Effector memory CD8-positive, alpha-beta T cell (primary cell): ENCODE results near the gene KCNMA1.

Experiments
- ATAC-seq: fragments of 150-1000 bp; cut with Tn5 transposase; replicated peaks from 2 replicates; pipeline ENCODE4 v1.10.0; 2021; ENCODE audit warnings: mild to moderate bottlenecking, moderate library complexity
- DNase-seq, 3 experiments: peaks; one replicate each; pipeline ENCODE4 v3.0.0; 2021
- H3K27ac Mint-ChIP-seq, 2 donors: one replicate each; pipeline ENCODE4 v1.8.0; 2022; ENCODE audit warnings: mild to moderate bottlenecking in 2 of 2, mixed read lengths in 2 of 2, moderate library complexity in 2 of 2
- H3K27me3 Mint-ChIP-seq, 2 donors: one replicate each; pipeline ENCODE4 v1.8.0; 2022; ENCODE audit warnings: mixed read lengths in 2 of 2
- H3K36me3 Mint-ChIP-seq: one replicate; pipeline ENCODE4 v1.8.0; 2022; ENCODE audit warnings: mild to moderate bottlenecking, moderate library complexity, mixed read lengths; ENCODE audit not compliant: insufficient read depth
- H3K4me1 Mint-ChIP-seq, 2 donors: one replicate each; pipeline ENCODE4 v1.8.0; 2022; ENCODE audit warnings: low read depth in 2 of 2, mixed read lengths in 2 of 2
- H3K4me3 Mint-ChIP-seq, 2 donors: one replicate each; pipeline ENCODE4 v1.8.0; 2022; ENCODE audit warnings: mild to moderate bottlenecking in 2 of 2, mixed read lengths in 2 of 2, moderate library complexity in 2 of 2
- H3K9me3 Mint-ChIP-seq, 2 donors: one replicate each; pipeline ENCODE4 v1.8.0; 2022; ENCODE audit warnings: mixed read lengths in 2 of 2

The KCNMA1 gene

DNA sequence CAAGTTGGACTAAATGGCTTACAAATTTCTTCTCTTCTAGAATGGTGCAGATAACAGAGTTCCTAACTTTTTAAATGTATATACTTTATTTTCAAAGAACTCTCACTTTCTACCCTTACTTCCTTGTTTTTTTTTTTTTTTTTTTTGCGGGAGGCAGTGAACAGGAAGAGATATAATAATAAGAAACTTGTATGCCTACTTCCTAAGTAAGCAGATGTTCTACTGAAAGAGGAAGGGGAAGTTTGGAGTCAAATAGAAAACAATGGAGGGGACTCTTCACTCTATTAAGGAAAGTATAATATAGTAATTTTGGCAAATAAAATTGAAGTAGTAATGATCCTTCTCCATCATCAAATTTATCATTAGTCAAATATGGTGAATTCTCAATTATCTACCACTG is 754.0 kb downstream of the KCNMA1 start:
- H3K27me3 Mint-ChIP-seq = no peaks in the 10 kb centered on the region
- no peak overlapping the region for H3K4me3 Mint-ChIP-seq
- H3K4me1 Mint-ChIP-seq = peaks cover 0 to 7% of the 10 kb centered on the region in 2 donors
- no peak overlapping the region for H3K27ac Mint-ChIP-seq
- DNase-seq = no peak
- no peaks in the 10 kb centered on the region for H3K36me3 Mint-ChIP-seq
- H3K9me3 Mint-ChIP-seq = peaks cover 5 to 14% of the 10 kb centered on the region in 2 donors
- ATAC-seq = no peak

DNA sequence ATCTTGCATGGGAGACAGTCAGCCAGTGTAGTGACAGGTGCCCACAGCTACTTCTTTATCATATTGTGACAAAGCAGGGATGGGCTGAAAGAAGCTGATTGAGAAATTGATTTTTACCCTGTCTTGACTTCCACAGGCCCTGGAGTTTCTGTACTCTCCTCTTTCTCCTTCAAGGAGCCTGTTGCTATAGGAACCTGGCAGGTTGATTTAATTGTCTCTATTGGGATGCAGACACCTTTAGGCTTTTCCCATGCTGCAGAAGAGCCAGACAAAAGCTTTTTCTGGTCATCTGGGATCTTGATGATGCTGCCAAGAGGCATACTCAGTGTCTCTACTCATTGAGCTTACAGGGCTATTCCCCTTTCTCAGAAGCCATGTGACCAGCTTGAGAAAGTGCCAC is 754.8 kb downstream of the KCNMA1 start:
- Mint-ChIP-seq H3K27ac (peak overlapping the region in 1 of 2 donors; percentile 16), H3K9me3 (peaks cover 5 to 14% of the 10 kb centered on the region in 2 donors), H3K4me3 (peak overlapping the region in 1 of 2 donors; percentile 17), H3K4me1 (peaks cover 0 to 7% of the 10 kb centered on the region in 2 donors), H3K27me3 (no peaks in the 10 kb centered on the region), H3K36me3 (no peaks in the 10 kb centered on the region)
- DNase-seq (no peak), ATAC-seq (no peak)

DNA sequence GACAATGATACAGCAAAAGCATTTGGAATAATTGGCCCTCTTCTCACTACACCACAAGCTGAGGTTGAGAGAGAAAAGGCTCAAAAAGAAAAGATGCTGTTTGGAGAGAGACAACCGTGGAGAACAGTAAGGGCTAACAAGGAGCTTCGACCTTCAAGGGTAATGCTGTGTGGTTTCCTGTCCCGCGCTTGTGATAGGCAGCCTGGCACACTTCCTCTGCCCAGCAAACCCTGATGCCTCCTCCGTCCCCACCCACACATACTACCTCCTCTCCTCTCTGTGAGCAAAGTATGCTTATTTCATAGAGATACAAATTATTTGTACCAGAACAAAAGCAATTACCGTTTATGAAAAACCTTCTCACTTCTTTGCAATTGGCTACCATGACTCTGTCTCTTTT is 755.4 kb downstream of the KCNMA1 start:
- Mint-ChIP-seq H3K4me1 (peaks cover 0 to 7% of the 10 kb centered on the region in 2 donors), H3K27ac (peak overlapping the region in 1 of 2 donors; percentile 16), H3K27me3 (no peaks in the 10 kb centered on the region), H3K9me3 (peaks cover 5 to 14% of the 10 kb centered on the region in 2 donors), H3K4me3 (peak overlapping the region in 1 of 2 donors; percentile 17), H3K36me3 (no peaks in the 10 kb centered on the region)
- no peak for DNase-seq
- ATAC-seq = peak; percentile 58

DNA sequence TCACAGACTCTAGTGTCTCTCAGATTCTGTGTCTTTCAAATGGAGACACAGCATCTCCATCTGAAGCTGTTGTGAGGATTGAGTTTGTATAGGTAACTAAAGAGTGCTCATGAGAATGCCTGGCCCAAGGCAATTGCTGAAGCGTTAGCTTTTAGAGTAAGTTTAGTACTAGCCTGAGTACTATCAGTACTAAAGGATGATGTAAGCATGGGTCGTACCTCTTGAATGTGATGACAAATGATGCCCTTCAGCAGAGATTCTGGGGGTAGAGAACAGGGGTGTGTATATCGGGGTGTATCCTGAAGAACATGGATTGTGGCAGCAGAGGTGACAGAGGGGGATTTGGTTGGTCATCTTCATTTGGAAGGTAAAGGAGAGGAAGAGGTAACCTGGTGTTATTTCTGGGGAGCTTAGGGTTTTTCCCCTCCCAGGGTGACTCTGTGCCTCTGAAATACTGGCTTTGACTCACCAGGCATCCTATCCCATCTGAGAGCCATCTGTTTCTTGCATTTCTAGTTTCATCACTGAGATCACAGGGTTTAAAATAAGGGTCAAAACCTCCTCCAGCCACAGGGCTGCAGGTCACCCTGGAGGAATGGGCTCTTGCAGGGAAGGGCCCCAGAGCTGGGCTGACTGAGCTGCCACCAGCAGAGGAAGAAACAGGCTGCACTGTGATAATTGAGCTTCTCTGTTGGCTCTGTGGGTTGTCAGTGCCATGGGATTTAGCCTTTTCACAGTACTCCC is 756.0 kb downstream of the KCNMA1 start:
- Mint-ChIP-seq H3K27me3 (no peaks in the 10 kb centered on the region), H3K4me3 (no peak overlapping the region), H3K9me3 (peaks cover 5 to 14% of the 10 kb centered on the region in 2 donors), H3K36me3 (no peaks in the 10 kb centered on the region), H3K27ac (no peak overlapping the region), H3K4me1 (peaks cover 0 to 7% of the 10 kb centered on the region in 2 donors)
- no peak for DNase-seq
- no peak for ATAC-seq

DNA sequence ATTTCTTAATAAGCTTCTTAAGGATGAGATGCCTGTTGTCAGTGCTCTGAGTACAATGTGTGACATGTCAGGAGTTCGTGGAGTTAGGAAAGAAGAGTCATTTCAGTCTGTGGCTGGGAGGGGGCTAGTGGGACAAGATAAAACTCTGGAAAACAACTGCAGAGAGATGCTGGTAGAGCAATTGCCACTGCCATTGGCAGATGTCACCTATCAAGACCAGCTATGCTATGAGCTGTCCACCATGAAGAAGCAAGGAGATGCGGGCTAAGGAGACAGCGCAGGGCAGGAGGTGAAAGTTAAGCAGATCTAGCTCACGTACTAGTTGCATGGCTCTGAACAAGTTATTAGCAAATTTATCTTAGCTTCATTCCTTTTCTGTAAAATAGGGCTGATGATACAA is 756.7 kb downstream of the KCNMA1 start:
- no peak for ATAC-seq
- Mint-ChIP-seq H3K4me1 (peaks cover 0 to 7% of the 10 kb centered on the region in 2 donors), H3K27me3 (no peaks in the 10 kb centered on the region)

DNA sequence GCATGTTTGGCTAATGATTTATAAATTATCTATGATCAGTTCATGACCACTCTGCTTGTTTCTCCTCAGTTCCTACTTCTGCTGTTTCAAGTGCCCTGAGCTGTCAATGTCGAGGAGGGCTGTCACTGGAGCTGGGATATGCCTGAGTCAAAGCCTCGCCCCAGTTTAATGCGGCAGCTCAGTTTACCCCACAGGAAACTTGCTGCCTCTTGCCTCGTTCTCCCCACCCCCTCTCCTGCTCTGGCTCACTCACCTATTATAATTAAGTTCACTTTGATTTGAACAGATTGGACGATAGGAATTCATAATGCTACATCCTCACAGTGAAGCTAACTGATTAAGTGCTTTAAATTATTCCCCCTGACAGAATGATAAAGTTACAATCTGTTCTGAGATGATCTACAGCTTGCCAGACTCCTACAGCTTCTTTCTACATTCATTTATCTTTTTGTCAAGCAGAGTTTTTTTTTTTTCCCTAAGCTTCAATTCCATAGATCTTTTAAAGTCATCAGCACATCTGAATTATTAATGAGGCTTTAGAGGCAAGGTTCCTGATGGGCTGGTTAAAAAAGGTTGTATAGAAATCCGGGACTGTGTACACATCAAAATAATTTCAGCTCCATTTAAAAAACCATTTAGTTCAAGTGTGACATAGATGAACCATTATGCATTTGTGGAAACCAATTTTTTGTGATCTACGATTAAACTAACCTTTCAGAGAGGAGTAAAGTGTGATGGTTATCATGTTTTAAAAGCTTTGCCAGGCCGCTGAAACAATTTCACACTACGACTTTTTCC is 758.3 kb downstream of the KCNMA1 start:
- Mint-ChIP-seq H3K4me1 (peaks cover 0 to 7% of the 10 kb centered on the region in 2 donors), H3K9me3 (peaks cover 3 to 12% of the 10 kb centered on the region in 2 donors), H3K27ac (no peak overlapping the region), H3K27me3 (no peaks in the 10 kb centered on the region), H3K4me3 (no peak overlapping the region), H3K36me3 (no peaks in the 10 kb centered on the region)
- no peak for ATAC-seq
- DNase-seq = no peak

More for the DNA sequence above, 756.7 kb downstream of the KCNMA1 start:
- Mint-ChIP-seq H3K27ac (no peak overlapping the region), H3K9me3 (peaks cover 5 to 14% of the 10 kb centered on the region in 2 donors), H3K4me3 (no peak overlapping the region), H3K36me3 (no peaks in the 10 kb centered on the region)
- DNase-seq = no peak

DNA sequence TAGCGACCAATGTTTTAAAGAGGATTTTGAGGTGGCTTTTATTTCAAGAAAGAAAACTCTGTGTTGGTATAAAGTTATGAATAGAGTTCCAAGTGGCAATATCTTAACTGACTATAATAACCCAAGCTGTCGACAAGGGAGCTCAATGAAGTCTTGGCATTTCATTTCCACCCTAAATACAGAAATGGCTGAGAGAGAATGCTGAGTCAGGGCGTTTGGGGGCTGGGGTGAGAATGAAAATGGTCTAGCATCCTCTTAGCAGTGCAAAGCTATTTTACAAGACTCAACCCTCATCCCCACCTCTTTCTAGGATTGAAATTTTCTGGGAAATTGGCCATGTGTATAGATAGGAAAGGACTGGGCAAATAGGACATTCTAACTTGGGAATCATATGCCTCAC is 759.1 kb downstream of the KCNMA1 start:
- H3K4me1 Mint-ChIP-seq = peaks cover 0 to 7% of the 10 kb centered on the region in 2 donors
- no peaks in the 10 kb centered on the region for H3K36me3 Mint-ChIP-seq
- H3K9me3 Mint-ChIP-seq = peaks cover 2 to 7% of the 10 kb centered on the region in 2 donors
- no peak for DNase-seq
- no peak for ATAC-seq
- no peaks in the 10 kb centered on the region for H3K27me3 Mint-ChIP-seq
- H3K4me3 Mint-ChIP-seq = no peak overlapping the region
- no peak overlapping the region for H3K27ac Mint-ChIP-seq

DNA sequence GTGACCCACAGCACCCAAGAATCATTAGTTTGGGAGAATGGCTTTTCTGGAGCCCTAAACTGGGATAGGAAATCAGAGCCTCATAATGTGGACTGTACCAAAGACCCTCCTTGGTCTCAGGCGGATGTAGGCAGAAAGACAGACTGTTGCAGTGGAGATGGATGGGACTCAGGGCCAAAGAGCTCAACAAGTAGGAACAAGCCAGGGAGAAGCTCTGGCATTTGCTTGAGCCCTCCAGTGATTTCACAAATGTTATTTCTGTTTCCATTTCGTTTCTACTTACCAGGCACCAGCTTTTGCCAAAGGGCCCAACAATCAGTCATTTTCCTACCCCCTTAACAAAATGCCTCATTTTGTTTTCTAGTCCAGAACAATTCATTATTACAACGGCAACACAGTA is 762.7 kb downstream of the KCNMA1 start:
- H3K4me1 Mint-ChIP-seq = no peaks in the 10 kb centered on the region

DNA sequence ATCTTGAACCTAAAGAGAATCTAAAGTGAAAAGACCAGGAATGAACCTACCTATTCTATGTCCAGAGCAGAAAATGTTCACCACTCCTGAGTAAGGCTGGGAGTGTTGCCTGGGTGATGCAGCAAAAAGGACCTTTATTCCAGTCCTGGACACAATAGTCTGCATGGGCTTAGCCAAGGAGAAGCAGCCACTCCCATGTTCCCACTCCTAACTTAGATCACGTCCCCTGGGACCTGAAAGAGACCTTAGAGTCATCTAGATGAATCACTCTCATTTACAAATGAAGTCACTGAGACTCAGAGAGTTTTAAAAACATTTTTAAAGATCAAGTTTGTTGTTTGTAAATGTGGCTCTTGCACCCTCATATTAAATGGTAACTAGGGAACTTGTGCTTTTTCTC is 763.4 kb downstream of the KCNMA1 start:
- no peaks in the 10 kb centered on the region for H3K4me1 Mint-ChIP-seq
- DNase-seq (no peak), ATAC-seq (no peak)
- no peak overlapping the region for H3K27ac Mint-ChIP-seq
- H3K36me3 Mint-ChIP-seq = no peaks in the 10 kb centered on the region
- peaks cover 5 to 9% of the 10 kb centered on the region in 2 donors for H3K9me3 Mint-ChIP-seq
- no peak overlapping the region for H3K4me3 Mint-ChIP-seq
- H3K27me3 Mint-ChIP-seq = no peaks in the 10 kb centered on the region

More for the DNA sequence above, 762.7 kb downstream of the KCNMA1 start:
- no peak overlapping the region for H3K27ac Mint-ChIP-seq
- H3K4me3 Mint-ChIP-seq = no peak overlapping the region
- H3K36me3 Mint-ChIP-seq = no peaks in the 10 kb centered on the region
- ATAC-seq = no peak
- no peak for DNase-seq
- no peaks in the 10 kb centered on the region for H3K27me3 Mint-ChIP-seq
- H3K9me3 Mint-ChIP-seq = peaks cover 4 to 9% of the 10 kb centered on the region in 2 donors

DNA sequence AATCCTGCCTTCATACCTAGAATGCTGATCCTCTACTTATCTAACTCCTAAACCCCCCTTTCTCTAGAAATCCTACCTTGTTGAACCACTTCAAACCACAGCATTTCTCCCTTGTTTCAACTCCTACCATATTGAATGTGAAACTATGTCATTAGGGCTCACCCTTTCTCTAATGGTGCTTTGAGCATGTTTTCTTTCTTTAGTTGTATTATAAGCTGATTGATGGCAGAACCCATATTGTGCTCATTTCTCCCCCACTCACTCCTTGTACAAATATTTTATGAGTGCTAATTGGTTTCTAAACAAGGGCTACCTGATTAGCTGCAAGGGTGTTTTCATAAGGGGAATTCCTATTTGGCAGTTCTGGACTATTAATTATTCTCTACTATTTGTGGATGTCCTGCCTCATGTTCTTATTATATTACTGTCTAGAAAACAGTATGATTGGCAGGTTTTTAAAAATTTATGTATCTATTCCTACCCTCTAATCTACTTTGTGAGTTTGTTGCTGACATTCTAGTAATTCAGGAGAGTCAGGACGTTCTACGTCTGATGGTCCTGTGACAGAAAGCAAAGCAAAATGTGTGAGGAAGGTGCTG is 765.8 kb downstream of the KCNMA1 start:
- no peaks in the 10 kb centered on the region for H3K36me3 Mint-ChIP-seq
- no peak overlapping the region for H3K27ac Mint-ChIP-seq
- ATAC-seq (no peak), DNase-seq (no peak)
- H3K27me3 Mint-ChIP-seq = no peaks in the 10 kb centered on the region
- no peak overlapping the region for H3K4me3 Mint-ChIP-seq
- H3K9me3 Mint-ChIP-seq = peaks cover 5 to 9% of the 10 kb centered on the region in 2 donors
- H3K4me1 Mint-ChIP-seq = no peaks in the 10 kb centered on the region

DNA sequence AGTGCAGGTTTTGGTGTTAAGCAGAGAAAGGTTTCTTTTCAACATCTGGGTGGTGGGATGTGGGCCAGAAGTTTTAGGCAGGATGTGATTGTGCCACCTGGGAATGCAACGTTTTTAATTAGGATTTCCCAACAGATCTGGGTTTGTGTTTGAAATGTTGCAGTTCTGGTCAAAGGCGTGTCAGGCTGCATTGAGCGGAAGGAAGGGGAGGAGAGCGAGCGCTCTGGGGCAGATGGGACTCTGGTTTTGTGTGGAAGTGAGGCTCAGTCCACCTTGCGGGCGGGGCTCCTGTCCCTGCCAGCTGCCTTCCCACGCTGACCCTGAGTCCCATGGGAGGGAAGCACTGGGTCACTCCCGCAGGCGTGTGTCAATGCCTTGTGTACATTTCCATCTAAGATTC is 767.7 kb downstream of the KCNMA1 start:
- no peaks in the 10 kb centered on the region for H3K4me1 Mint-ChIP-seq
- ATAC-seq (no peak), DNase-seq (no peak)
- no peak overlapping the region for H3K27ac Mint-ChIP-seq
- H3K9me3 Mint-ChIP-seq = peaks cover 5 to 9% of the 10 kb centered on the region in 2 donors
- no peaks in the 10 kb centered on the region for H3K27me3 Mint-ChIP-seq
- H3K36me3 Mint-ChIP-seq = no peaks in the 10 kb centered on the region
- no peak overlapping the region for H3K4me3 Mint-ChIP-seq

DNA sequence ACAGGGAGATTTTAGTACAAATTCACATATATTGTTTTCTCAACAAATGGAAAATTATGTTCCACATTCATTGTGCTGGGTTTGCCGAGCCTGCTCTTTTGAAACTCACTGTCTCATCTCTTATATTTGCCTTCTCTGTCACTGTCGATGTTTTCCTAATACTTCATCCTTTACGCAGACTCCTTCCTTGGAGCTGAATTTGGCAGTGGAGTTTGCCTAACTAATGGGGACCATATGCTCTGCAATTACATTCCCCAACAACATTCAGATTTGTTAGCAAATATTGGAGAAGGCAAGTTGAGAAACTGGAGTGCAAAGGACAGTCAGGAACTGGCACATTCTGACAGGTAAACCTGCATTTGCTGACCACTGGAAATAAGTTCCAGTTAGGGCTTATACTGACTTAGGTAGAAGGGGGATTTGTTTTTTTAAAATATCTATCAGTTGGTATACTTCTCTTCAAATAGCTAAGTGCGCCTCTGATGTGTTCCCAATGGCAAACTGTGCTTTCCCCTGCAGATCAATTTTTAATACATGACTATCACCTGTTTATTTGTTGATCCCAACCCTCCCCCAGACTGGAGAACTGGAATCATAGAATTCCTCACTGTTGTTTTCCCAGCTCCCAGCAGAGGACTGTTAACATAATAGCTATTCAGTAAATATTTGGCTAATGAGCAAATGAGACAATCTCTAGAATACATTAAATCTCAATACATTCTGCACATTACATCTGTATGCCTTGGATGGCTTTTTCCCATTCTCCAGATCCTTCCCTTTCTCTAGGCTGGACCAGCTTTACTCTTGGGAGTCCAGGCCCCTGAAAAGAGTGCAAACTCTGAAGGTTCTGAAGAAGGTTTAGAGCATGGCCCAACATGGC is 769.3 kb downstream of the KCNMA1 start:
- ATAC-seq (no peak), DNase-seq (no peak)
- Mint-ChIP-seq H3K4me1 (no peaks in the 10 kb centered on the region), H3K27me3 (no peaks in the 10 kb centered on the region), H3K27ac (no peak overlapping the region), H3K9me3 (peaks cover 5 to 9% of the 10 kb centered on the region in 2 donors), H3K36me3 (no peaks in the 10 kb centered on the region), H3K4me3 (no peak overlapping the region)
